AG04450 (cell line): ENCODE measurements around the gene SAP30BP. TPM values are rescaled to one million over a fixed set of nuclear protein-coding genes. Genes with fewer than 3 reads are reported as not detected.

ENCODE experiments used
- CTCF ChIA-PET: fragments of 300-600, 350-600 bp; formaldehyde crosslinking; extraction: SDS; loops from one replicate; lab custom pipeline; 2022; ENCODE audit warnings: antibody characterized with exemption, inconsistent platforms; lab: Charles Lee
- POLR2A ChIA-PET: fragments of 350-600 bp; formaldehyde crosslinking; extraction: SDS; loops from one replicate; lab custom pipeline; 2021; ENCODE audit warnings: antibody characterized with exemption, inconsistent platforms; lab: Yijun Ruan, JAX
- DNase-seq: peaks from one replicate; pipeline ENCODE4 v3.0.0-alpha.2; 2011; ENCODE audit warnings: low read depth, low spot score
- H3K27ac ChIP-seq: one replicate; pipeline ENCODE4 v1.5.1; 2012; ENCODE audit warnings: low read depth, low read length, control low read depth
- H3K27me3 ChIP-seq: one replicate; pipeline ENCODE4 v1.6.0; 2012; ENCODE audit warnings: low read length; ENCODE audit not compliant: control insufficient read depth, insufficient read depth
- H3K4me3 ChIP-seq: 2 replicates; pipeline ENCODE4 v1.5.1; 2011; ENCODE audit warnings: mild to moderate bottlenecking, low read depth, low read length, control low read depth
- H3K9me3 ChIP-seq: 2 replicates; pipeline ENCODE4 v1.5.1; 2012; ENCODE audit warnings: low read length; ENCODE audit not compliant: control insufficient read depth, insufficient read depth
- polyA plus RNA-seq: library from polyadenylated mRNA; depleted of rRNA; stranded (reverse); fragments of >200 nt; gene quantifications from 2 replicates; pipeline ENCODE4 v1.2.3, GENCODE V29; 2011
- TF ChIP-seq, protein P1 (sequence below): IDR thresholded peaks from 2 replicates; pipeline ENCODE4 v1.5.1; 2011; ENCODE audit warnings: low read depth, low read length, control low read depth, inconsistent platforms

The SAP30BP gene
- polyA plus RNA-seq, 1 experiment, result 75.4 TPM

DNA sequence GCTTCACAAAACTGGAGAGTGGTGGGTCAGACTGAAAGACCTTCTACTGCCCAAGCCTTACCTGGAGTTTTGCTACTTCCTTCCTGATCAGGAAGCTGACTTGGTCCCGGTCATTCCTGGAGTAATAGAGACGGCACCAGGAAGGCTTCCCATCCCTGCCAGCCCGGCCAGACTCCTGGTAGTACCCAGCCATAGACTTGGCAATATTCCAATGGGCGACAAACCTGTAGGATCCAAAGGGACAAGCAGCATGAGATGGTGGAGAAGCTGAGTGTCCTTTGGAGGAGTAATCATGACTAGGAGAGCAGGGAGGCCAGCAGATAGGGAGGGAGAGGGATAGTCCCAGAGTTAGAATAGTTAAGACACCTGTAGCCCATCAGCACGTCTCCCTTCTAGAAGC, 8.9 kb upstream of the SAP30BP start:
- ChIA-PET CTCF (interaction anchor here (0.6 to 16.8 kb wide), 3 partner anchors 25 to 90 kb away, joined by 3 to 226 read pairs (median 4); partner anchors contain the start of gene SMIM5), POLR2A (interaction anchor here (0.9 kb wide), 1 partner anchor 9 kb away, joined by 3 read pairs; the partner anchor contains the start of genes RECQL5 and SAP30BP)
- H3K27ac ChIP-seq, result no peak overlapping the region
- H3K4me3 ChIP-seq, result no peak overlapping the region
- TF ChIP-seq, protein P1, sequence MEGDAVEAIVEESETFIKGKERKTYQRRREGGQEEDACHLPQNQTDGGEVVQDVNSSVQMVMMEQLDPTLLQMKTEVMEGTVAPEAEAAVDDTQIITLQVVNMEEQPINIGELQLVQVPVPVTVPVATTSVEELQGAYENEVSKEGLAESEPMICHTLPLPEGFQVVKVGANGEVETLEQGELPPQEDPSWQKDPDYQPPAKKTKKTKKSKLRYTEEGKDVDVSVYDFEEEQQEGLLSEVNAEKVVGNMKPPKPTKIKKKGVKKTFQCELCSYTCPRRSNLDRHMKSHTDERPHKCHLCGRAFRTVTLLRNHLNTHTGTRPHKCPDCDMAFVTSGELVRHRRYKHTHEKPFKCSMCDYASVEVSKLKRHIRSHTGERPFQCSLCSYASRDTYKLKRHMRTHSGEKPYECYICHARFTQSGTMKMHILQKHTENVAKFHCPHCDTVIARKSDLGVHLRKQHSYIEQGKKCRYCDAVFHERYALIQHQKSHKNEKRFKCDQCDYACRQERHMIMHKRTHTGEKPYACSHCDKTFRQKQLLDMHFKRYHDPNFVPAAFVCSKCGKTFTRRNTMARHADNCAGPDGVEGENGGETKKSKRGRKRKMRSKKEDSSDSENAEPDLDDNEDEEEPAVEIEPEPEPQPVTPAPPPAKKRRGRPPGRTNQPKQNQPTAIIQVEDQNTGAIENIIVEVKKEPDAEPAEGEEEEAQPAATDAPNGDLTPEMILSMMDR, result no peak
- no peaks in the 10 kb centered on the region for H3K9me3 ChIP-seq
- no peaks in the 10 kb centered on the region for H3K27me3 ChIP-seq
- DNase-seq, result no peak

DNA sequence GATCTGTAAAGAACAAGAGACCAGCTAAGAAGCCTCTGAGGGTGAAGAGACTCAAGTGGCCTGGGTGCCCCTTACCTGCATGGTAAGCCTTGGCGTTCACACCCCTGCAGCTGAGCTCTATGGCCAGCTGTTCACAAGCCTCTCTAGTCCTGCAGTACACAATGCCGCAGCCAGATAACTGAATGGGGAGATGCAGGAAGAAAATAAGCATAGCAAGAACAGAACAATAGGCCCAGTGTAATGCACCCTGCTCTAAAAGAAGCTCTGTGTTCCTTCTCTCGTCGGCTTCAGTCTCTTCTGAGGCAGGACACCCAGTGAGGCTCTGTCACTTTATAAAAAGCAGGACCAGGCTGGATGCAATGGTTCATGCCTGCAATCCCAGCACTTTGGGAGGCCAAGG, 5.6 kb upstream of the SAP30BP start:
- TF ChIP-seq, protein P1, result no peak
- no peak overlapping the region for H3K4me3 ChIP-seq
- CTCF ChIA-PET, result interaction anchor here (0.8 to 2.1 kb wide), 4 partner anchors 9 to 145 kb away, joined by 3 to 11 read pairs (median 7); partner anchors contain the start of genes SMIM5 and TSEN54
- no peaks in the 10 kb centered on the region for H3K27me3 ChIP-seq
- H3K27ac ChIP-seq, result no peak overlapping the region
- DNase-seq, result no peak
- H3K9me3 ChIP-seq, result no peaks in the 10 kb centered on the region
- POLR2A ChIA-PET, result interaction anchor here (0.6 kb wide), 1 partner anchor 520 kb away, joined by 5 read pairs; no protein-coding TSS in a partner anchor

DNA sequence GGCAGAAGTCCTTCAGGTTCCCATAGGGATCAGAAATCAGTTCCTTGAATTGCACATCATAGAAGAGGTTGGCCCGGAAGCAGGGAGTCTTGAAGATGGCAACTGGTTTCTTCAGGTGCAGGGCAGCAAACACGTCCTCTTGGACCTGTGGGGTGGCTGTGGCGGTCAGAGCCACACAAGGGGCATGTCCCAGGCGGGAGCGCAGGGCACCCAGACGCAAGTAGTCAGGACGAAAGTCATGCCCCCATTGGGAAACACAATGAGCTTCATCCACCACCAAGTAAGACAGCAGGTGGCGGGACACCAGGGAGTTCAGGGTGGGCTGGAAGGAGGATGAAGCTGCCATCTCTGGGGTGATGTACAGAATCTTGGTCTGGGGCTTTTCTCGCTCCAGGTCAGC, 4.6 kb upstream of the SAP30BP start:
- H3K4me3 ChIP-seq, result no peak overlapping the region
- POLR2A ChIA-PET, result no interaction called here
- no peak overlapping the region for H3K27ac ChIP-seq
- H3K9me3 ChIP-seq, result no peaks in the 10 kb centered on the region
- no peaks in the 10 kb centered on the region for H3K27me3 ChIP-seq
- DNase-seq, result no peak
- TF ChIP-seq, protein P1, result no peak
- CTCF ChIA-PET, result interaction anchor here (0.6 to 2.1 kb wide), 5 partner anchors 10 to 91 kb away, joined by 3 to 10 read pairs (median 4); no protein-coding TSS in a partner anchor

DNA sequence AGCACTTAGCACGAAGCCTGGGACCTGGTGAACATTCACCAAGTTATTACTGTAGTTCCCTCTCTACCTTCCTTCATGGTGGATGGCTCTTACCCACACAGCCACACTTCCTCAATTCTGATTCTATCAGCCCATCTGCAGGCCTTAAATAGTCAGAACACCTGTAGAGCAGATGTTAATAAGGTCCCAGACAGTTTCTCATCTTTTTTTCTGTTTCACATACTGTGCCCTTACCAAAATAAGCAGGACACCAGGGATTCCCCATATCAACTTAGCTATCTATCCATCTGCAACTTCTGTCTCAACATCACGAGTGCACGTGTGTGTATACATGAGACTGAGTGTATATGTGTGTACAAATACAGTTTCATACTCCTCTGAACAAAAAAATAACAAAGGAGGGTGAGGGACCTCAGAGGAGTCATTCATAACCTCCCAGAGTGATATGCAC, 3.0 kb upstream of the SAP30BP start:
- Histone ChIP-seq H3K9me3 (no peaks in the 10 kb centered on the region), H3K4me3 (no peak overlapping the region), H3K27ac (no peak overlapping the region), H3K27me3 (no peaks in the 10 kb centered on the region)
- POLR2A ChIA-PET, result no interaction called here
- CTCF ChIA-PET, result no interaction called here
- no peak for DNase-seq
- TF ChIP-seq, protein P1, result no peak

DNA sequence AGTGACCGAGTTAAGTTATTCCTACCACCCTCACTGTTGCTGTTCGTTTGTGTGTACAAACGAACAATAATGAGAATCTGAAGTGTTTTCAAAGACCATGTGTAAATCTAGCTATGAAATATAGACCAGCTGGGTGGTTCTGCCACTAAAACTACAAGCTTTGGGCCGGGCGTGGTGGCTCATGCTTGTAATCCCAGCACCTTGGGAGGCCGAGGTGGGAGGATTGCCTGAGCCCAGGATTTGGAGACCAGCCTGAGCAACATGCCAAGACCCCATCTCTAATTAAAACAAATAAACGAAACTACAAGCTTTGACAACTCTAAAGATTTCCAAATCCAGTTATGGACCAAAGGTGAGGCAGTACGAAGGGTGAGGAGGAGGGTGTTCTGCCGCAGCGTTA, 1.2 kb upstream of the SAP30BP start:
- CTCF ChIA-PET, result interaction anchor here (1.0 to 4.4 kb wide), 4 partner anchors 10 to 88 kb away, joined by 5 to 49 read pairs (median 14); partner anchors contain the start of gene SMIM5
- no peak for DNase-seq
- TF ChIP-seq, protein P1, result no peak
- Histone ChIP-seq H3K9me3 (no peaks in the 10 kb centered on the region), H3K27me3 (no peaks in the 10 kb centered on the region), H3K27ac (no peak overlapping the region), H3K4me3 (peak overlapping the region; percentile 100)
- POLR2A ChIA-PET, result interaction anchor here (1.3 kb wide), 1 partner anchor 33 kb away, joined by 7 read pairs; the partner anchor contains the start of gene SMIM5
